Neutrophil (primary cell): ENCODE data around the gene BARHL2.

Source experiments
- H3K27ac ChIP-seq: fragments of 200-600 bp; sonication (generic); 2 replicates; pipeline ENCODE4 v1.5.1; 2016; ENCODE audit warnings: mild to moderate bottlenecking, moderate library complexity
- H3K27me3 ChIP-seq: fragments of 200-600 bp; sonication (generic); 2 replicates; pipeline ENCODE4 v1.6.0; 2016; ENCODE audit warnings: mild to moderate bottlenecking
- H3K36me3 ChIP-seq: fragments of 200-600 bp; sonication (generic); 2 replicates; pipeline ENCODE4 v1.5.1; 2017
- H3K4me1 ChIP-seq, 2 experiments: fragments of 200-600 bp in 1 of 2; sonication (generic) in 1 of 2; 1 replicate in 1 of 2; 2 replicates in 1 of 2; pipeline versions ENCODE4 v1.5.1 to v1.6.1; 2013 to 2016; ENCODE audit warnings: low read depth in 1 of 2, low read length in 1 of 2, mild to moderate bottlenecking in 1 of 2, moderate library complexity in 1 of 2; ENCODE audit not compliant: control insufficient read depth in 1 of 2, insufficient read depth in 1 of 2
- H3K4me3 ChIP-seq, 2 experiments: fragments of 200-600 bp in 1 of 2; sonication (generic) in 1 of 2; 1 replicate in 1 of 2; 2 replicates in 1 of 2; pipeline ENCODE4 v1.5.1; 2013 to 2016; ENCODE audit warnings: low read depth in 1 of 2, low read length in 1 of 2, mild to moderate bottlenecking in 1 of 2, moderate library complexity in 1 of 2
- H3K9me3 ChIP-seq: fragments of 200-600 bp; sonication (generic); 2 replicates; pipeline ENCODE4 v1.5.1; 2016
- TF ChIP-seq, protein P1 (sequence below): fragments of 200-600 bp; sonication (generic); IDR thresholded peaks from 2 replicates; pipeline ENCODE4 v1.5.1; 2016; ENCODE audit warnings: antibody characterized with exemption

The BARHL2 gene

DNA sequence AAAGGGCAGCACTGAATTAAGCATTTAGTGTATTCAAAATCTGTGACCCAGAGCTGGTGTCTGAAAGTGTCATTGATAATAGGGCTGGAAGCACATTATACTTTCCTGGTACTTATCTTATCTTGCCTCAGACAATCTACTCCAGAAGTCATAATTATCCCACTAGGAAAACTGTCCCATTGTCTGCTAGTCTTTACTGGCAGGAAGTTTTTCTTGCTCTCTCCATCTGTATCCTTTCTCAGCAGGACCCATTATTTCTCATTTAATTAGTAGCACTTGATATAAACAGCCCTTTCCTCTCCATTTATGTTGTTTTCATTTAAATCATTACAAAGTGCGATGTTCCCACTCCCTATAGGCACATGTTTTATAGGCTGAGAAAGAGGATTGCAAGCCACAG, 36.5 kb upstream of the BARHL2 start:
- TF ChIP-seq, protein P1, sequence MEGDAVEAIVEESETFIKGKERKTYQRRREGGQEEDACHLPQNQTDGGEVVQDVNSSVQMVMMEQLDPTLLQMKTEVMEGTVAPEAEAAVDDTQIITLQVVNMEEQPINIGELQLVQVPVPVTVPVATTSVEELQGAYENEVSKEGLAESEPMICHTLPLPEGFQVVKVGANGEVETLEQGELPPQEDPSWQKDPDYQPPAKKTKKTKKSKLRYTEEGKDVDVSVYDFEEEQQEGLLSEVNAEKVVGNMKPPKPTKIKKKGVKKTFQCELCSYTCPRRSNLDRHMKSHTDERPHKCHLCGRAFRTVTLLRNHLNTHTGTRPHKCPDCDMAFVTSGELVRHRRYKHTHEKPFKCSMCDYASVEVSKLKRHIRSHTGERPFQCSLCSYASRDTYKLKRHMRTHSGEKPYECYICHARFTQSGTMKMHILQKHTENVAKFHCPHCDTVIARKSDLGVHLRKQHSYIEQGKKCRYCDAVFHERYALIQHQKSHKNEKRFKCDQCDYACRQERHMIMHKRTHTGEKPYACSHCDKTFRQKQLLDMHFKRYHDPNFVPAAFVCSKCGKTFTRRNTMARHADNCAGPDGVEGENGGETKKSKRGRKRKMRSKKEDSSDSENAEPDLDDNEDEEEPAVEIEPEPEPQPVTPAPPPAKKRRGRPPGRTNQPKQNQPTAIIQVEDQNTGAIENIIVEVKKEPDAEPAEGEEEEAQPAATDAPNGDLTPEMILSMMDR: no peak
- Histone ChIP-seq H3K4me1 (no peaks in the 10 kb centered on the region), H3K4me3 (no peak overlapping the region), H3K27ac (no peak overlapping the region), H3K27me3 (peaks cover 59% of the 10 kb centered on the region), H3K36me3 (no peaks in the 10 kb centered on the region), H3K9me3 (no peaks in the 10 kb centered on the region)

DNA sequence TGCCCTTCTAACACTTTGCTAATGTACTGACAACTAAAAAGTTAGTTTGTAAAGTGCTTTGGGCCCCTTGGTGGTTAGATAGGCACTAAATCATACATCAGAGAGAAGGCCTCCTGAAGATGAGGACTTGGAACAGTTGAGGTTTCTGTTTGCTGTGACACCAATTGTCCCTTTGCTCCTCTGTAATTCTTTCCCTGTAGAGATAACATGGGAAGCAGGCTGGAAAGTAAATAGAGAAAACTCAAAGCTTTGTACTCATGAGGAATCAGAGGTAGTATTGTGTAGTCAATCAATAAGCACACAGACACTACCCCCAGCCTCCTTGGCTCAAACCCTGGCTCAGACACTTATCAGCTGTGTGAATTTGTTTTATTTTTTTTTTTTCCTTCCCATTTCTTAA, 31.6 kb upstream of the BARHL2 start:
- Histone ChIP-seq H3K36me3 (no peaks in the 10 kb centered on the region), H3K4me1 (no peaks in the 10 kb centered on the region), H3K4me3 (no peak overlapping the region), H3K27ac (no peak overlapping the region), H3K9me3 (no peaks in the 10 kb centered on the region), H3K27me3 (peaks cover 94% of the 10 kb centered on the region)
- TF ChIP-seq, protein P1: no peak

- TF ChIP-seq, protein P1: no peak
- Histone ChIP-seq H3K27me3 (peaks cover 95% of the 10 kb centered on the region), H3K4me3 (no peak overlapping the region), H3K36me3 (no peaks in the 10 kb centered on the region), H3K27ac (no peak overlapping the region), H3K4me1 (no peaks in the 10 kb centered on the region), H3K9me3 (no peaks in the 10 kb centered on the region)
Observed at GRCh38 chr1:90746857-90747256, 29.8 kb upstream of the BARHL2 start.

DNA sequence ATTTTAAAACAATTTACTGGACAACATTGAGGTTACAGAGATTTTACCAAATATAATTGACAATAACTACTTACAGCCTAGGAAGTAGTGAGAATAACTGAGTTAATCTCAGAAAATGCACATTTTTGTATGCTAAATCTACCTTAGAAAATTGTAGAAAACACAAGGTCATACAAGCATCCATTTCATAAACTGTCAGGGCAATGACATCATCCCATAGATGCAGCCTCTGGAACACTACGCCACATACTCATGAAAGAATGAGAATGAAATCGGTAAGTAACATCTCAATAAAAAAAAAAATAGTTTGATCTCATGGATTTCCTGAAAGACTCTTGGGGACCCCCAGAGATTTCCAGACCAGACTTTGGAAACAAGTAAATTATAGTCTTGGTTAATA, 28.9 kb upstream of the BARHL2 start:
- no peaks in the 10 kb centered on the region for H3K36me3 ChIP-seq
- H3K9me3 ChIP-seq: no peaks in the 10 kb centered on the region
- no peaks in the 10 kb centered on the region for H3K4me1 ChIP-seq
- no peak overlapping the region for H3K4me3 ChIP-seq
- TF ChIP-seq, protein P1: no peak
- H3K27me3 ChIP-seq: peaks cover 95% of the 10 kb centered on the region
- H3K27ac ChIP-seq: no peak overlapping the region

DNA sequence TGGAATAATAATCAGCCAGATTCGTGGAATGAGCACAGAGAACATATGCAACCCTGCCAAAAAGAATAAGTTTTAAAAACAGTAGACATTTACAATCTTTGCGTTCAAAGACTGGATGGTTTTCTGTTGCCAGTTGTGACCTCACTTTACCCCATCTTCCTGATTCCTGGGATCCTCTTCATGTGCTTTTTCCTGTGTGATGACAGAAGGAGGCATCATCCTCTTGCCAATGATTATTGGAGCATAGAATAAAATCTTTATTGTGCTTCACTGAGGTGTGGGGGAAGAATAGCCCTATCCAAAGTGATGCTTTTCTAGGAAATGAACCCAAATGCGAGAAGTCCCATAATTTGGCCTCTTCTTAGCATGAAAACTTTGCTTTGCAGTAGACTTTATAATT, 15.0 kb upstream of the BARHL2 start:
- H3K36me3 ChIP-seq: no peaks in the 10 kb centered on the region
- peaks cover 3 to 5% of the 10 kb centered on the region in 2 experiments for H3K4me1 ChIP-seq
- H3K4me3 ChIP-seq: no peak overlapping the region
- H3K27me3 ChIP-seq: peaks cover 100% of the 10 kb centered on the region
- no peaks in the 10 kb centered on the region for H3K9me3 ChIP-seq
- TF ChIP-seq, protein P1: no peak
- no peak overlapping the region for H3K27ac ChIP-seq
